K562 (cell line): ENCODE data around the gene TRPV6. TPM values are rescaled to one million over a fixed set of nuclear protein-coding genes. Genes with fewer than 3 reads are reported as not detected.

Source experiments
- ATAC-seq: fragments of 200-7000 bp; cut with Tn5 transposase; 3 replicates; pipeline ENCODE4 v1.9.1; 2020; ENCODE audit warnings: moderate library complexity
- BruUV-seq: library from RNA; stranded (reverse); fragments of 400-500 nt; replicated peaks from 2 replicates; lab custom pipeline; 2021; lab: Mats Ljungman, UMichigan
- CTCF ChIA-PET: fragments of 300-600 bp; formaldehyde crosslinking; extraction: SDS; loops from one replicate; lab custom pipeline; 2021; ENCODE audit warnings: low intra/inter-chr PET ratio; lab: Yijun Ruan, JAX
- POLR2A ChIA-PET: fragments of 300-600, 350-650 bp; sonication (Branson Sonifier 250); formaldehyde crosslinking; extraction: SDS; loops from one replicate; lab custom pipeline; 2021; ENCODE audit warnings: antibody characterized with exemption, inconsistent platforms; lab: Yijun Ruan, JAX
- DNase-seq, 4 experiments: peaks; one replicate each; pipeline versions ENCODE4 v3.0.0 to v3.0.0-alpha.2; 2011 to 2018; ENCODE audit warnings: low spot score in 3 of 4, mixed read lengths in 3 of 4; ENCODE audit errors: extremely low read depth in 1 of 4
- FAIRE-seq: peaks from 2 replicates; lab custom pipeline; 2011; peaks lifted over from hg19 to GRCh38; lab: Jason Lieb, UNC
- H2AFZ ChIP-seq: 2 replicates; pipeline ENCODE4 v1.6.0; 2011; ENCODE audit warnings: low read depth, low read length, control low read depth, inconsistent platforms
- H3K27ac ChIP-seq: fragments of 200-600 bp; 3 replicates; pipeline ENCODE4 v1.8.0; 2011; ENCODE audit warnings: low read depth, mild to moderate bottlenecking, control low read depth, inconsistent platforms, low read length, moderate library complexity, mixed read lengths; ENCODE audit errors: extremely low read depth
- H3K27me3 ChIP-seq, 2 experiments: fragments of 300-600 bp in 1 of 2; 2 replicates in 1 of 2; 3 replicates in 1 of 2; pipeline versions ENCODE4 v1.6.0 to v1.8.0; 2011; ENCODE audit warnings: inconsistent platforms in 2 of 2, low read length in 2 of 2, mild to moderate bottlenecking in 1 of 2, mixed read lengths in 1 of 2, moderate library complexity in 1 of 2; ENCODE audit not compliant: control insufficient read depth in 2 of 2, insufficient read depth in 2 of 2
- H3K36me3 ChIP-seq: fragments of 300-600 bp; 3 replicates; pipeline ENCODE4 v1.8.0; 2011; ENCODE audit warnings: mild to moderate bottlenecking, low read length, inconsistent platforms; ENCODE audit not compliant: control insufficient read depth, insufficient read depth
- H3K4me1 ChIP-seq, 2 experiments: fragments of 200-600 bp in 1 of 2; replicated peaks in 1 of 2; 2 replicates in 1 of 2; 3 replicates in 1 of 2; pipeline versions ENCODE4 v1.5.1 to v1.8.0; 2011; ENCODE audit warnings: inconsistent platforms in 2 of 2, low read length in 2 of 2, mild to moderate bottlenecking in 1 of 2, mixed read lengths in 1 of 2, moderate library complexity in 1 of 2; ENCODE audit not compliant: control insufficient read depth in 2 of 2, insufficient read depth in 2 of 2
- H3K4me2 ChIP-seq: 2 replicates; pipeline ENCODE4 v1.6.1; 2011; ENCODE audit warnings: low read length, control low read depth, inconsistent platforms, mixed read lengths; ENCODE audit not compliant: insufficient read depth
- H3K4me3 ChIP-seq: fragments of 200-600 bp; sonication (generic), shearing (Covaris generic); 2 replicates; pipeline ENCODE4 v1.5.1; 2016; ENCODE audit warnings: control low read depth, inconsistent platforms
- H3K79me2 ChIP-seq: fragments of 200-600 bp; 3 replicates; pipeline ENCODE4 v1.8.0; 2011; ENCODE audit warnings: low read length, inconsistent platforms; ENCODE audit not compliant: control insufficient read depth, insufficient read depth
- H3K9ac ChIP-seq, 2 experiments: 2 replicates each; pipeline versions ENCODE4 v1.6.0 to v1.6.1; 2011; ENCODE audit warnings: low read depth in 2 of 2, low read length in 2 of 2, control low read depth in 1 of 2, inconsistent platforms in 1 of 2, mild to moderate bottlenecking in 1 of 2, mixed read lengths in 1 of 2; ENCODE audit not compliant: insufficient read depth in 1 of 2
- H3K9me1 ChIP-seq: one replicate; pipeline ENCODE4 v1.6.0; 2011; ENCODE audit warnings: inconsistent platforms, mild to moderate bottlenecking, low read length, moderate library complexity; ENCODE audit not compliant: control insufficient read depth, insufficient read depth
- H3K9me3 ChIP-seq: replicated peaks from 2 replicates; pipeline ENCODE4 v1.5.1; 2011; ENCODE audit warnings: low read depth, low read length, inconsistent platforms; ENCODE audit not compliant: control insufficient read depth, insufficient read depth
- H4K20me1 ChIP-seq: replicated peaks from 2 replicates; pipeline ENCODE4 v1.6.1; 2011; ENCODE audit warnings: low read length, inconsistent platforms, mixed read lengths; ENCODE audit not compliant: control insufficient read depth, insufficient read depth
- ADNP ChIP-seq: fragments of 200-800 bp; sonication (Bioruptor generic); IDR thresholded peaks from 2 replicates; pipeline ENCODE4 v1.6.1; 2016; ENCODE audit warnings: missing genetic modification characterization, missing compliant biosample characterization
- CBFA2T3 ChIP-seq: fragments of 450-650 bp; IDR thresholded peaks from 2 replicates; pipeline ENCODE4 v1.6.1; 2017
- CCNT2 ChIP-seq: IDR thresholded peaks from 2 replicates; pipeline ENCODE4 v1.6.1; 2011; ENCODE audit warnings: borderline replicate concordance, low read depth, mild to moderate bottlenecking, moderate library complexity, mixed read lengths, low read length; ENCODE audit not compliant: insufficient read length; ENCODE audit errors: extremely low read depth
- DLX4 ChIP-seq: fragments of 250-450 bp; sonication (Bioruptor Pico); IDR thresholded peaks from 2 replicates; pipeline ENCODE4 v1.6.1; 2021; ENCODE audit warnings: mild to moderate bottlenecking
- DPF2 ChIP-seq: fragments of 450-650 bp; IDR thresholded peaks from 2 replicates; pipeline ENCODE4 v1.6.1; 2016
- ELK3 ChIP-seq: fragments of 450-650 bp; formaldehyde crosslinking; IDR thresholded peaks from 2 replicates; pipeline ENCODE4 v1.4.0; 2020; ENCODE audit warnings: mild to moderate bottlenecking
- FOS ChIP-seq: IDR thresholded peaks from 3 replicates; pipeline ENCODE4 v1.6.1; 2011; ENCODE audit not compliant: insufficient read length; ENCODE audit errors: extremely low read depth
- GABPB2 ChIP-seq: fragments of 250-450 bp; sonication (Bioruptor Pico); conservative IDR thresholded peaks from 2 replicates; pipeline ENCODE4 v1.5.1; 2021; ENCODE audit warnings: mild to moderate bottlenecking
- KLF10 ChIP-seq: fragments of 250-450 bp; sonication (Bioruptor Pico); IDR thresholded peaks from 2 replicates; pipeline ENCODE4 v1.6.1; 2021; ENCODE audit warnings: matching md5 sums
- MEIS2 ChIP-seq: fragments of 450-650 bp; IDR thresholded peaks from 2 replicates; pipeline ENCODE4 v1.6.1; 2014; ENCODE audit warnings: mild to moderate bottlenecking; ENCODE audit not compliant: partially characterized antibody
- NEUROD1 ChIP-seq: fragments of 150-350 bp; IDR thresholded peaks from 2 replicates; pipeline ENCODE4 v1.6.1; 2014; ENCODE audit warnings: borderline replicate concordance, low read length, low read depth; ENCODE audit not compliant: partially characterized antibody
- PRMT5 ChIP-seq: sonication (generic); formaldehyde crosslinking; IDR thresholded peaks from 2 replicates; pipeline ENCODE4 v1.5.0; 2020; ENCODE audit warnings: missing genetic modification reagents
- THAP7 ChIP-seq: fragments of 250-450 bp; sonication (Bioruptor Pico); IDR thresholded peaks from 2 replicates; pipeline ENCODE4 v1.5.0; 2021
- TRIM24 ChIP-seq, 2 experiments: fragments of 450-650 bp; IDR thresholded peaks; 2 replicates each; pipeline ENCODE4 v1.6.1; 2016
- ZC3H11A ChIP-seq: IDR thresholded peaks from 2 replicates; pipeline ENCODE4 v1.6.1; 2012; ENCODE audit warnings: low read depth, low read length, improper control_type of control experiment
- ZFP30 ChIP-seq: fragments of 250-450 bp; sonication (Bioruptor Pico); IDR thresholded peaks from 2 replicates; pipeline ENCODE4 v1.8.0; 2022; ENCODE audit warnings: moderate library complexity, mild to moderate bottlenecking, inconsistent platforms, borderline replicate concordance
- WGBS: fragments of 100-300 bp; shearing (Covaris generic); methylation state at CpG from one replicate; pipeline ENCODE4 v1.1.6; 2016; ENCODE audit warnings: low coverage, mixed read lengths; ENCODE audit not compliant: insufficient coverage; ENCODE audit errors: missing lambda C conversion rate; 5-methylcytosine and 5-hydroxymethylcytosine counted together
- in situ Hi-C: fragments of 300-500 bp; cut with MboI; formaldehyde crosslinking; loops from 4 replicates; pipeline ENCODE4 v1.15.0; 2018; ENCODE audit warnings: inconsistent platforms, mixed read lengths
- intact Hi-C: fragments of 100-400 bp; cut with micrococcal nuclease; formaldehyde crosslinking; loops from 2 replicates; pipeline ENCODE4 v1.14.2; 2022
- polyA plus RNA-seq, 8 experiments: library from polyadenylated mRNA; depleted of rRNA in 4 of 8; stranded (reverse) in 5 of 8; unstranded in 3 of 8; fragments of >200 nt; fragmentation: Nextera tagmentation in 2 of 8; fragmentation: Illumina TruSeq in 1 of 8; extraction: Ambion mirVana in 2 of 8; extraction: Trizol in 1 of 8; gene quantifications; 2 replicates each; pipeline versions ENCODE4 v1.2.1 to v1.2.3, GENCODE V29; 2011 to 2014; ENCODE audit warnings: inconsistent platforms in 1 of 8, missing spikeins in 1 of 8
- total RNA-seq, 7 experiments: library from RNA; depleted of rRNA in 6 of 7; stranded (reverse); fragments of >200 nt in 6 of 7; fragmentation: Illumina TruSeq in 2 of 7; extraction: Trizol in 2 of 7; gene quantifications; 2 replicates each; pipeline versions ENCODE4 v1.2.1 to v1.2.3, GENCODE V29; 2011 to 2021; ENCODE audit warnings: low replicate concordance in 1 of 7
- TF ChIP-seq, protein P1 (sequence below), 2 experiments: fragments of 450-650 bp in 1 of 2; sonication (generic) in 1 of 2; formaldehyde crosslinking; conservative IDR thresholded peaks; 2 replicates each; pipeline versions ENCODE4 v1.4.0 to v1.8.1; 2020 to 2022; ENCODE audit warnings: mild to moderate bottlenecking in 1 of 2, missing genetic modification reagents in 1 of 2
- TF ChIP-seq, protein P2 (sequence below): fragments of 450-650 bp; formaldehyde crosslinking; conservative IDR thresholded peaks from 2 replicates; pipeline ENCODE4 v1.4.0; 2022; ENCODE audit warnings: mild to moderate bottlenecking, missing genetic modification characterization

TRPV6 gene
- total and polyA plus RNA-seq, 9 of the 15 experiments (the other 6 are each of a cell fraction or from before 2014, with no cell fraction given) = 0.04 to 0.36 (median 0.11) TPM

GRCh38 chr7:142842251-142842766 is 43.2 kb downstream of the TRPV6 start:
- no peak for ATAC-seq
- Histone ChIP-seq H3K9ac (no peak overlapping the region), H3K27ac (no peak overlapping the region), H3K9me3 (no peaks in the 10 kb centered on the region), H3K4me2 (no peak overlapping the region), H3K36me3 (no peaks in the 10 kb centered on the region), H3K4me1 (peaks cover 4 to 15% of the 10 kb centered on the region in 2 experiments; a peak in 3 of 5 replicates), H3K4me3 (no peak overlapping the region), H3K9me1 (no peaks in the 10 kb centered on the region), H3K27me3 (no peaks in the 10 kb centered on the region), H2AFZ (no peak overlapping the region), H4K20me1 (no peaks in the 10 kb centered on the region), H3K79me2 (no peaks in the 10 kb centered on the region)
- intact Hi-C loops = no loop called here
- peak in 2 of 4 experiments; percentile 65 to 67 for DNase-seq
- no TSS peak for BruUV-seq
- FAIRE-seq = no peak
- CTCF ChIA-PET = no interaction called here
- POLR2A ChIA-PET = interaction anchor here (0.6 to 1.0 kb wide), 3 partner anchors 18 to 1057 kb away, joined by 3 read pairs; no protein-coding TSS in a partner anchor
- 0% methylated on average over 1 of the region's 1 CpG for WGBS
- in situ Hi-C loops = no loop called here
- TF ChIP-seq CCNT2 = peak; percentile 61
- TF ChIP-seq ELK3 (CRISPR knock-in tag) = no peak
- TF ChIP-seq DLX4 (CRISPR knock-in tag) = no peak
- peak; percentile 36; the same call in 1 of the 2 replicates for TF ChIP-seq ADNP (tag)
- no peak for TF ChIP-seq KLF10 (CRISPR knock-in tag)
- TF ChIP-seq THAP7 = no peak
- TF ChIP-seq PRMT5 (CRISPR knock-in tag) = no peak
- peak; percentile 90 for TF ChIP-seq CBFA2T3
- TF ChIP-seq ZFP30 = no peak
- TF ChIP-seq ZC3H11A = no peak
- no peak for TF ChIP-seq FOS
- peak; percentile 41 for TF ChIP-seq MEIS2
- peak; percentile 39 to 58; a peak in 2 of 4 replicates for TF ChIP-seq TRIM24 (IDR thresholded peaks at IDR 0.05)
- no peak for TF ChIP-seq GABPB2 (CRISPR knock-in tag)
- no peak for TF ChIP-seq NEUROD1
- TF ChIP-seq, protein P1, sequence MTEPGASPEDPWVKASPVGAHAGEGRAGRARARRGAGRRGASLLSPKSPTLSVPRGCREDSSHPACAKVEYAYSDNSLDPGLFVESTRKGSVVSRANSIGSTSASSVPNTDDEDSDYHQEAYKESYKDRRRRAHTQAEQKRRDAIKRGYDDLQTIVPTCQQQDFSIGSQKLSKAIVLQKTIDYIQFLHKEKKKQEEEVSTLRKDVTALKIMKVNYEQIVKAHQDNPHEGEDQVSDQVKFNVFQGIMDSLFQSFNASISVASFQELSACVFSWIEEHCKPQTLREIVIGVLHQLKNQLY (CRISPR knock-in tag; conservative IDR thresholded peaks at IDR 0.05) = no peak
- peak; percentile 57; the same call in 1 of the 2 replicates for TF ChIP-seq DPF2
- TF ChIP-seq, protein P2, sequence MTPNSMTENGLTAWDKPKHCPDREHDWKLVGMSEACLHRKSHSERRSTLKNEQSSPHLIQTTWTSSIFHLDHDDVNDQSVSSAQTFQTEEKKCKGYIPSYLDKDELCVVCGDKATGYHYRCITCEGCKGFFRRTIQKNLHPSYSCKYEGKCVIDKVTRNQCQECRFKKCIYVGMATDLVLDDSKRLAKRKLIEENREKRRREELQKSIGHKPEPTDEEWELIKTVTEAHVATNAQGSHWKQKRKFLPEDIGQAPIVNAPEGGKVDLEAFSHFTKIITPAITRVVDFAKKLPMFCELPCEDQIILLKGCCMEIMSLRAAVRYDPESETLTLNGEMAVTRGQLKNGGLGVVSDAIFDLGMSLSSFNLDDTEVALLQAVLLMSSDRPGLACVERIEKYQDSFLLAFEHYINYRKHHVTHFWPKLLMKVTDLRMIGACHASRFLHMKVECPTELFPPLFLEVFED (CRISPR knock-in tag) = no peak
